Activated T-cell treated with anti-CD3 and anti-CD28 coated beads for 48 hours (primary cell): ENCODE data around the gene ADARB1.

Source experiments
- DNase-seq: peaks from one replicate; pipeline ENCODE4 v3.0.0-alpha.2; 2020; ENCODE audit warnings: low read depth

The ADARB1 gene

GRCh38 chr21:45075596-45076244, 1.3 kb downstream of the ADARB1 start:
- no peak for DNase-seq

- DNase-seq: no peak
Observed at GRCh38 chr21:45076245-45076711, 1.9 kb downstream of the ADARB1 start.

GRCh38 chr21:45078371-45078770, 4.0 kb downstream of the ADARB1 start:
- no peak for DNase-seq

- peak; percentile 58 for DNase-seq
Observed at GRCh38 chr21:45078877-45079281, 4.5 kb downstream of the ADARB1 start.

- no peak for DNase-seq
Observed at GRCh38 chr21:45079351-45079750, 5.0 kb downstream of the ADARB1 start.

- no peak for DNase-seq
Observed at GRCh38 chr21:45080232-45080631, 5.9 kb downstream of the ADARB1 start.

GRCh38 chr21:45080639-45081414, 6.4 kb downstream of the ADARB1 start:
- DNase-seq: no peak

- no peak for DNase-seq
Observed at GRCh38 chr21:45081636-45082035, 7.3 kb downstream of the ADARB1 start.

GRCh38 chr21:45082736-45083135, 8.4 kb downstream of the ADARB1 start:
- DNase-seq: no peak

GRCh38 chr21:45084121-45084520, 9.7 kb downstream of the ADARB1 start:
- no peak for DNase-seq

- no peak for DNase-seq
Observed at GRCh38 chr21:45084881-45085536, 10.6 kb downstream of the ADARB1 start.

- DNase-seq: no peak
Observed at GRCh38 chr21:45085700-45086099, 11.3 kb downstream of the ADARB1 start.

- DNase-seq: no peak
Observed at GRCh38 chr21:45086337-45086958, 12.1 kb downstream of the ADARB1 start.

GRCh38 chr21:45087022-45087823, 12.8 kb downstream of the ADARB1 start:
- DNase-seq: no peak

- DNase-seq: no peak
Observed at GRCh38 chr21:45088116-45088515, 13.7 kb downstream of the ADARB1 start.

- DNase-seq: no peak
Observed at GRCh38 chr21:45088729-45089128, 14.3 kb downstream of the ADARB1 start.

GRCh38 chr21:45089964-45090363, 15.6 kb downstream of the ADARB1 start:
- no peak for DNase-seq

GRCh38 chr21:45090966-45091365, 16.6 kb downstream of the ADARB1 start:
- DNase-seq: no peak

GRCh38 chr21:45091550-45092322, 17.4 kb downstream of the ADARB1 start:
- DNase-seq: no peak

GRCh38 chr21:45093035-45093532, 18.7 kb downstream of the ADARB1 start:
- no peak for DNase-seq

GRCh38 chr21:45094412-45094811, 20.0 kb downstream of the ADARB1 start:
- DNase-seq: no peak
